ENCODE data around the gene ATIC.

ATIC gene

DNA sequence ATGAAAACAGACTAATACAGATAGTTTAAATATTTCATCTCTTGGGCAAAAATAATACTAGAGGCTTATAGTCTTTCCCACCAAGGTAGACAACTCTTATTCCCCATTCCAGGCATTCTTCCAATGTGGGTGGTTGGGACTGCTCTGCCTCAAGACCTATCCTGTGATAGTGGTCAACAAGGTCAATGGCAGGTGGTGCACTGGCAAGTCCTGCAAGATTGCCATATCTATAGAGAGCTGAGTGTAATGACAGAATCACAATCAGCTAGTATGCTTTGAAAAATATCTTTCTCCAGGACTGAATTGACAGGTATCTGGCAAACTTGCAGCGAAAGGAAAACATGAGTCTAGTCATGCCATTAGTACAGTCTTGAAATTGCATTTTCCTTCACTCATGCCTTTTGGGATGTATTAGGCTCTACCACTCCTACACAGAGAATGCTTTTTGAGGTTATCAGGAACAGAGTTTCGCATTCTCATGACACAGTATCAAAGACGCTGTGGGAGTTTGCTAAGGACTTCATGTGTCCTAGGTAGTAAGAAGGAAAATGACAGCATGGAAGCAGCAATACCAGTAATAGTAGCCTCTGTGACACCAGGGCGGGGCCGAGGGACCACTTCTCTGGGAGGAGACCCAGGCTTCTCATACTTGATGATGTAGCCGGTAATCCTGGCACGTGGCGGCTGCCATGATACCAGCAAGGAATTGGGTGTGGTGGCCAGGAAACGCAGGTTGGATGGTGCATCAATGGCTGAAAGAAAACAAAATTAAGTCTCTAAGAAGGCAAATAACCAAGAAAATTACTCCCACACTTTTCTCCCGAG, 63.0 kb downstream of the ATIC start:
- DNase-seq (ENCODE audit: low read depth in 2 of 3, low spot score in 1 of 3): no peak

DNA sequence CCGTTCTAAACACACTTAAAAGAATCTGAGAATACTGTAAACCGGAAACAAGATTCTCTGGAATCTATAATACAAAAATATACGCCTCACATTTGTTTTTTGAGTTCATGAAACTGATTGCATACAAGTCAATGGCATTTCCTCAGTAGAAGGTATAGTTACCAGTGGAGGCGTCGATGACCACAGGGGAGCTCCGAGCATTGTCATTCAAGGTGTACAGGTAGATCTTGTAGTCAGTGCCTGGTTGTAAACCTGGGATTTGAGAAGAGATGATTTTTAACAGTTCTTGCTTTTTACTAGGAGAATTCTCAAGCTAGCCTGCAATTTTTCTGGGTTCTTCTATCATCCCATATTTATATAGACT, 63.6 kb downstream of the ATIC start:
- no peak for DNase-seq (ENCODE audit: low read depth in 2 of 3, low spot score in 1 of 3)

- no peak for DNase-seq (ENCODE audit: low read depth in 2 of 3, low spot score in 1 of 3)
Observed at GRCh38 chr2:215376103-215376780, 64.4 kb downstream of the ATIC start.

DNA sequence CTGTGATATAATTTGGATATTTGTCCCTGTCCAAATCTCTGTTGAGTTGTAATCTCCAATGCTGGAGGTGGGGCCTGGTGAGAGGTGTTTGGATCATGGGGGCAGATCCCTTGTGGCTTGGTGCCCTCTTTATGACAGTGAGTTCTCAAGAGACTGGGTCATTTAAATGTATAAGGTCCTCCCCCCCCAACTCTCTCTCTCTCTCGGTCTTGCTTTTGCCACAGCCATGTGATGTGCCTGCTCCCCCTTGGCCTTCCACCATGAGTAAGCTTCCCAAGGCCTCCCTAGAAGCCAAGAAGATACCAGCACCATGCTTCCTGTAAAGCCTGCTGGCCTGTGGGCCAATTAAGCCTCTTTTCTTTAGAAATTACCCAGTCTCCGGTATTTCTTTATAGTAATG, 65.4 kb downstream of the ATIC start:
- DNase-seq (ENCODE audit: low read depth in 2 of 3, low spot score in 1 of 3): no peak

- no peak for DNase-seq (ENCODE audit: low read depth in 2 of 3, low spot score in 1 of 3)
Observed at GRCh38 chr2:215378045-215378444, 66.2 kb downstream of the ATIC start.

- no peak for DNase-seq (ENCODE audit: low read depth in 2 of 3, low spot score in 1 of 3)
Observed at GRCh38 chr2:215379039-215379438, 67.2 kb downstream of the ATIC start.

DNA sequence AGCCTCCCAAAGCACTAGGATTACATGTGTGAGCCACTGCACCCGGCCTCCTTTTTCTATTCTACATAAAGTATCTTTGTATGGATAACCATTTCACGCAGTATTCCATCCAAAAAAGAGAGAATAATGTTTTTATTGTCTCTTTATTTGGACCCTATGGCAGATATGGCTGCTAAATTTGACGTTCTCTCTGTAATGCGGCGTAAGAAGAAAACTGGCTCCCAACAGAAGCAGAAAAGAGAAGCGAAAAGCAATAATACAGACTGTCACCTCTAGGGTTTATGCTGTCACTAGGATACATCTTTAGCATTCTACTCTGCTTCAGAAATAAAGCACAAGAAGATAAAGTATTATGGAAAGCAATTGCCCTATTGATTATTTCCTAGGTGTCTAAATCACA, 68.1 kb downstream of the ATIC start:
- no peak for DNase-seq (ENCODE audit: low read depth in 2 of 3, low spot score in 1 of 3)

GRCh38 chr2:215380699-215381098, 68.8 kb downstream of the ATIC start:
- DNase-seq (ENCODE audit: low read depth in 2 of 3, low spot score in 1 of 3): no peak

- DNase-seq (ENCODE audit: low read depth in 2 of 3, low spot score in 1 of 3): no peak
Observed at GRCh38 chr2:215382011-215382410, 70.2 kb downstream of the ATIC start.

GRCh38 chr2:215382480-215382879, 70.6 kb downstream of the ATIC start:
- no peak for DNase-seq (ENCODE audit: low read depth in 2 of 3, low spot score in 1 of 3)

GRCh38 chr2:215383652-215384279, 71.9 kb downstream of the ATIC start:
- no peak for DNase-seq (ENCODE audit: low read depth in 2 of 3, low spot score in 1 of 3)

DNA sequence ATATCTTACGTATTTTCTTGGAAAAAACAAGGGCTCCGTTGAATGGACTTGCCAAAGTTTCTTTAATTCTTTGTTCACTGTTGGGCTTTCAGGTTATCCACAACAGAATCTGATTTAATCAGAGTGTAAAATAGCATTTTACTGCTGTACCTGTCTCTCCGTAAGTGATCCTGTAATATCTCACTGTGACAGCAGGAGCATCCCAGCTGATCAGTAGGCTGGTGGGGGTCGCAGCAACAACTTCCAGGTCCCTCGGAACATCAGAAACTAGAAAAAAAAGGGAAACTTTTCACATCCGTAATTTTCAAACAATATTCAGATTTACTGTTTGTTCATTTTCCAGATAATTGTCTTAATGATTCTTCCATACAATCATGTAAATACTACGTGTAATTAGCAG, 72.9 kb downstream of the ATIC start:
- DNase-seq (ENCODE audit: low read depth in 2 of 3, low spot score in 1 of 3): no peak

- no peak for DNase-seq (ENCODE audit: low read depth in 2 of 3, low spot score in 1 of 3)
Observed at GRCh38 chr2:215386566-215386965, 74.7 kb downstream of the ATIC start.

DNA sequence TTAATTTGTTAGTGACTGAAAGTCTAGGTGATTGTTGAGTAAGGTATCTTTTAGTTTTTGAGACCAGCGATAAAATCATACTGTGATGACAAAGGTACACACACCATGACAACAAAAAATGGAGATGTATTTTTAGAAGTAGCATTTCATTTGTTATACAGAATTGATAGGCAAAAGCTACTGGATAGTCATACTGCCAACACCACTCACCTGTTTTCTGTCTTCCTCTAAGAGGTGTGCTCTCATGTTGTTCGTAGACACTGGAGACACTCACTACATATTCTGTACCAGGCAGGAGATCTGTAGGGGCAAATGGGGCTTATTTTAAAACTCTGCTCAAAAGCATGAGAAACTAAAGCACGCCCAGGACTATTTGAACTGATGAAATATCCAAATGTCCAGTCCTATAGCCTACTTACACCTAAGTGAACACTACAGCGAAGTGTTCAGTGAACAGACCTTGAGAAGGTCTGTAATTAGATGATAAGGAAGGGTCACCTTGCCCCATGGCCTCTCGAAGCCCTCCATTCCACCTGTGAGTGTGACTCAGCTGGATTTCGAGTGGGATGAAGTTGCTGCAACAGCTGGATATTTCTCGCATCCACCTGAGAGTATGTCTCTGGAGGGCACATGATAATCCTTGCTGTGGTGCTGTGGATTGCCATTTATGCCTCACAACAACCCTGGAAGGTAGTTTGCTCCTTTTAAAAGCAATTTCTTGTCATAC, 76.3 kb downstream of the ATIC start:
- no peak for DNase-seq (ENCODE audit: low read depth in 2 of 3, low spot score in 1 of 3)

DNA sequence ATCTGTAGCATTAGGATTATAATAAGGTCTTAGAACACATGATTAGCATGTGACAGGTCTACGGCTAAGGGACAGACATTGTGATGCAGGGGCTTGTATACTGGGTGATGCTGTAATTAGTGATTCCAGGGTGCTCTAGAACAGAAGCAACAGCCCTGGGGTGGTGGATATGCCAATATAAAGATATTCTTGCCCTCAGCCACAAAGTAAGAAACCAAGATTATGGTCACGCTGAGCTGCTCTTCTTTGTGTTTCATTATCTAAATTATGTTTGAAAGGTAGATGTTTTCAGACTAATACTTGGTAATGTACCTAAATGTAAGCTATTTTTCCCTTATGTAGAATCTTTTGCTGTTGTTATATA, 78.7 kb downstream of the ATIC start:
- no peak for DNase-seq (ENCODE audit: low read depth in 2 of 3, low spot score in 1 of 3)

GRCh38 chr2:215391531-215391930, 79.7 kb downstream of the ATIC start:
- DNase-seq (ENCODE audit: low read depth in 2 of 3, low spot score in 1 of 3): no peak

DNA sequence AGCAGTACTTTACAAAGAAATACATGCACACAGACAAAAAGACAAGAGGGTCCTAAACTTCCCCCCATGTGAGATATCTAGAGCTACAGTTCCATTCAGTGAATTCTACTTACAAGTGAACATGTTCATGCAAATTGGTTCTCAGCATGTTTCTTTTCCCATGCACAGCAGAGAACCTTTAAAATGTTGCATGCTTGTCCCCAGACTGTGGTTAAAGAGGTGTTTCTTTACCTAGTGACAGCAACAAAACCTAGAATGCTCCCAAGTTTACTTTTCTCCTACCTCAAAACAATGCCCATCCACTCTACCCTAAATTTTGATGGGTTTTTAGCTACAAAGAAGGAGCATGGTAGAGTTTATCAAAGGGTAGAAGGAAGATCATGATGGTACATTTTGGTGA, 80.3 kb downstream of the ATIC start:
- DNase-seq (ENCODE audit: low read depth in 2 of 3, low spot score in 1 of 3): no peak

GRCh38 chr2:215392687-215393270, 80.9 kb downstream of the ATIC start:
- no peak for DNase-seq (ENCODE audit: low read depth in 2 of 3, low spot score in 1 of 3)

GRCh38 chr2:215394102-215394805, 82.4 kb downstream of the ATIC start:
- DNase-seq (ENCODE audit: low read depth in 2 of 3, low spot score in 1 of 3): no peak

DNA sequence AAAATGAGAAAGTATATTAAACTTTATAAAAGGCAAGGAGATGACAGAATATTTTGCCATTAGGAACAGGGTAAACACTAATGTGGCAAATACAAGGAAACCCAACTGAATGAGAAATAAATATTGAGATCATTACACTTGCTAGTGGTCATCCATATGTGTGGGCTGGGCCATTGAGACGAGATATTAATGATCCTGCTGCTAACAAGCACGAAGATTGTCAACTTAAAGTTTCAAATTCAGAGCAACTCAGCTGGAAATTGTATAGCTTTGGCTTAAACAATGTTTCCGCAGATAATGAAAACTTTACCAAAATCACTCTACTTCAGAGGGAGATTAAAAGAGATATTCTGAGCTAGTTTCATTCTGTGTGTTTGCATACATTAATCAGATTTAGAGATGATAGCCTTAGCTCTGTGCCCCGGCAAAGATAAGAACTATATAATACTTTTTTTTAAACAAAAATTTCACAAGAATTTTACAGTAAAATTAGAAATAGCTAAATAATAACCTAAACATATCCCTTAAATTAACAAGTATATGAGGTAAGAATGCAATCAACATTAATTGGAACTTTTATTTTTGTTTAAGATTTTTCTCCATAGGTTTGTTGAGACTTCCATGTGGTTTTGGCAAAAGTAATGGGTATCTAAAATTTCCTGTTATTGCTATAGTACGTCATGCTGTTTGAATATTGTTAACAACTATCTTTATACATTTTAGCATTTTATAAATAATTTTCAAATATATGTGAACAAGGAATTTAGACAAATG, 84.0 kb downstream of the ATIC start:
- DNase-seq (ENCODE audit: low read depth in 2 of 3, low spot score in 1 of 3): no peak
